Endothelial cell of hepatic sinusoid (primary cell): ENCODE results near the gene POLDIP2.
"Not testable (repeated sequence)": the region's sequence is repeated elsewhere in the genome, so short reads cannot be mapped to it uniquely, and the experiment has no call there.

Experiments used
- in situ Hi-C: cut with HindIII; loops from 2 replicates; pipeline ENCODE4 v1.10.0; 2017; ENCODE audit warnings: low sequenced_read_pairs

POLDIP2 gene

DNA sequence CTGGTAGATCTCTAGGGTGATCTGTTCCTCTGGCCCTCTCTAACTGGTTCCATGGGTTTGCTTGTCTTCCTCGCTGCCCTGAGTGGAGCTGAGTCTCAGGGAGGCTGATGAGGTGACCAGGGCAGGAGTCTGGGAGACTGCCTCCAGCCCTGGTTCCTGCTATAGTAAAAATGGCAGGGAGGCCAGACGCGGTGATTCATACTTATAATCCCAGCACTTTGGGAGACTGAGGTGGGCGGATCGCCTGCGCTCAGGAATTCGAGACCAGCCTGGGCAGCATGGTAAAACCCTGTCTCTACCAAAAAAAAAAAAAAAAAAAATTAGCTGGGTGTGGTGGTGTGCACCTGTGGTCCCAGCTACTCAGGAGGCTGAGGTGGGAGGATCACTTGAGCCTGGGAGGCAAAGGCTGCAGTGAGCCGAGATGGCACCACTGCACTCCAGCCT, 18.5 kb downstream of the POLDIP2 start:
- in situ Hi-C loops: not testable (repeated sequence)

GRCh38 chr17:28338056-28338768, 19.1 kb downstream of the POLDIP2 start:
- in situ Hi-C loops: no loop called here

DNA sequence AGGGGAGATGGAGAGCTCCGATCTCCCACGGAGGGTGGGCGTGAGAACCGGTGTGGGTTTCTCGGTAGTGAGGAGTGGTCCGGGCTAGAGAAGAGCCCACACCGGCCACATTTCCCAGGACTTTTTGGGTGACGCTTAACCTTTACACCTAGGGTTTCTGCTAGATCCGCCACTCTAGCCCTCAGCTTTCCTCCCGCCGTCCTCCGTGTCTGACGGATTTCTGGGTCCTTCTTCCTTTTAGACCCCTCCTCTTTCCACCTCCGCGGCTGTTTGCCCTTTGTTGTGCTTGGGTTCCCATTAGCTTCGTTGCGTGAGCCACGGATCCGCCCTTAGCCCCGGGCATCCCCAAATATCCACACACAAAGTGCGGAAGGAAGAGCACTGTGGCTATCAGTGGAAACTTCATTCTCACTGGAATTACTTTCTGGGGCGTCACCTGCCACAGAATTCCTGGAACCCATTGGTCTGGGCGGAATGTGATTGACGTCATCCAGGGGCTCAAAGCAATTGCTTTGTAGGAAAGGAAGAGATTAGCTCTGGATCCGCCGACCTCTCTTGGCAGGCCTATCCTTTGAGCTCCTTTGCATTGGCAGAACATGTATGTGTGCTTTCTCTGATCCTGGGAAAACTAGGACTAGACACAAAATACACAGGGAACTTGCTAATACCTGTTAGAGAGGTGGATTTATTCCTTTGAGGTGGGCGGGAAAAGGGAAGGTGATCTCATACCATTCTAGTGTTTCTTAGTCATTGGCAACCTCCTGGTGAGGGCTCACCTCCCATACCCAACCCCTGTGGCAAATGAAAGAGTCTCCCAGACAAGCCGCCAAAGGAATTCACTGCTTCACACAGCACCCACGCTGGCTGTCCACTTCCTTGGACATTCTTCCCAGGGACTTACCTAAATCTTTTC, 21.1 kb downstream of the POLDIP2 start:
- in situ Hi-C loops: no loop called here

GRCh38 chr17:28335201-28335958, 21.9 kb downstream of the POLDIP2 start, which contains the start of the genes IFT20 and TNFAIP1:
TSS of gene IFT20 (minus strand) at chr17:28335472. CDS start at chr17:28331985, 3,487 bp downstream.
TSS of gene TNFAIP1 (plus strand) at chr17:28335761. CDS start at chr17:28339522, 3,761 bp downstream.
- in situ Hi-C loops: no loop called here

DNA sequence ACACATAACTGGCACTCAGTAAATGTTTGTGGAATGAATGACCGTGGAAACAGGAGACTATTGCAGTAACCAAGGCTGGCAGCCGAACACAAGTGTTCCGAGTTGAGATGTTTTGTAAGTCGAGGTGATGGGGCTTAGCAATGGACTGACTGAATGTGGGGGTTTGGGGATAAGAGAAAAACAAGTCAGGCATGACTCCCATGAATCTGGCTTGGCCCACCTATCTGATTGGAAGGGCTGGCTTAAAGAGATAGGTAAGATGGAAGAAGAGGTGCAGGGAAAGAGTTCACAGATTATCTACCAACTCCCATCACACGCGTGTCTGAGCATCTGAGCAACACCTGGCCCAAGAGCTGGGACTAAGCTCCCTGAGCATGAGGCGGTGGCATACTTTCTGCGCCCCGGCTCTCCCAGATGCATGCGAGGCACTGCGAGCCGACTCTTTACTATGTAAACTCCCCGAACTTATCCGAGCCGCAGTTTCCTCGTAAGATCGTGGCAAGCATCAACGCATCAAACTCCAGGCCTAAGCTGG, 22.6 kb downstream of the POLDIP2 start:
- in situ Hi-C loops: no loop called here

GRCh38 chr17:28334171-28334570, 23.2 kb downstream of the POLDIP2 start:
- in situ Hi-C loops: no loop called here

- in situ Hi-C loops: no loop called here
Measured at GRCh38 chr17:28333083-28333746, 24.1 kb downstream of the POLDIP2 start.

- in situ Hi-C loops: no loop called here
Measured at GRCh38 chr17:28331891-28332420, 25.4 kb downstream of the POLDIP2 start.

GRCh38 chr17:28330671-28331070, 26.7 kb downstream of the POLDIP2 start:
- in situ Hi-C loops: no loop called here

- in situ Hi-C loops: no loop called here
Measured at GRCh38 chr17:28328325-28328724, 29.0 kb downstream of the POLDIP2 start.

GRCh38 chr17:28327709-28328108, 29.6 kb downstream of the POLDIP2 start:
- in situ Hi-C loops: no loop called here

DNA sequence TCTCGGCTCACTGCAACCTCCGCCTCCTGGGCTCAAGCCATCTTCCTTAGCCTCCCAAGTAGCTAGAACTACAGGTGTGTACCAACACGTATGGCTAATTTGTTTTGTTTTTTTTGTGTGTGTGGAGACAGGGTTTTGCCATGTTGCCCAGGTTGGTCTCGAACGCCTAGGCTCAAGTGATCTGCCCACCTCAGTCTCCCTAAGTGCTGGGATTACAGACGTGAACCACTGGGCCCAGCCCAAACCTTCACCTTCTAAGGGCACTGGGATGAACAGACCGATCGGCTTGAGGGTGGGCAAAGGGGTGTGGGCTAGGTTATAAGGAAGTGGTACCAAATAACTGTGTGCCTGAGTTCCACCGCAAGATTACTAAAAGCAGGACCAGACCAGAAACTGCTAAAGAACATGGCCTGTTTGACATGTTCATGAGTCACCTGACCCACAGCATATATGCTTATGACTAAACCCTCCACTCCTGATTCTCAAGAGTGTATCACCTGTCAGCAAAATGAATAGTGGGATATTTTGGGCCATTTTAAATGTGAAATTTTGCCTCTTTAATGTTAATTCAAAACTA, 30.2 kb downstream of the POLDIP2 start:
- in situ Hi-C loops: no loop called here

DNA sequence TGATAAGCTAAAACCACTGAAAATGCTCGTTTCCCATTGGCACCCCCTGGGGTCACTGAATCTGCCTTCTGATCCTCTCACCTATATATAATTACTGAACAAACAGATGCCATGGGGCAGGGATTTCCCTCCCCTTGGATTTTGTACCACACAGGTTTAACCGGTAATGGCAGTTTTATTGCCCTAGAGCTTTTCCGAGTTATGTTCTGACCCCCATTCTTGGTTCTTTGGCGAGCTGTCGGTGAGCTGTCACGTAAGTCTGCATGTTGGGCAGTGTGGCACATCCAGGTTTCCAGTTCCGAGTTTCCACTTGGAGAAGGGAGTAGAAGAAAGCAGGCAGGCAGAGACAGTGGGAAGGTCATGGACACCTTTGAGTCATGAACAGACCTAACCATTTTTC, 31.2 kb downstream of the POLDIP2 start:
- in situ Hi-C loops: no loop called here

- in situ Hi-C loops: no loop called here
Measured at GRCh38 chr17:28325211-28325610, 32.1 kb downstream of the POLDIP2 start.

GRCh38 chr17:28324781-28325180, 32.5 kb downstream of the POLDIP2 start:
- in situ Hi-C loops: no loop called here

DNA sequence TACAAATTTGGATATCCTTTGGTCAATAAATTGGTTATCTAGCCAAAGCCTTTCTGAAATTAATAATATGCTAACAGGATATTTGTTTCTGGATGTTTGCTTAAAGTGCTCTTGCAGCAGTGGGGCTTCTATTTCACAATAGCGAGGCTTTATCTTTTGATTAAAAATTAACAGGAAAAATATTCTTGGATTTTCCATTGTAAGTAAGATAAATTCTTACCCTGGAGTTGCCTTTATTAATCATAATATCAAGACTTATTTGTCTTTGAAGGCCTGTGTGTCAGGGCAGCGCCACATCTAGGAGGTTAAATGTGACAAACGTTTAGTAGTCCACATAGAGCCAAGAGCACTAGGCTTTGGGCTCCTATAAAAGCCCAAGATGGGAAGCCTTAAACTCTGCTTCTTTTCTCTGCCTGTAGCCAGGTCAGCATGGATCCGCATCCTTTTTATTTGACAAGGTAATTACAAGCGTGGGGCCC, 33.0 kb downstream of the POLDIP2 start:
- in situ Hi-C loops: no loop called here

GRCh38 chr17:28320215-28321061, 36.9 kb downstream of the POLDIP2 start:
- in situ Hi-C loops: no loop called here

GRCh38 chr17:28319598-28319935, 37.8 kb downstream of the POLDIP2 start:
- in situ Hi-C loops: loop anchor here (5.0 kb wide), 1 partner anchor 38 kb away; the partner anchor contains the start of gene POLDIP2
